Cerebellar cortex (tissue), 1 donor: ENCODE results near the gene ACAT2.
"Not testable (repeated sequence)": the region's sequence is repeated elsewhere in the genome, so short reads cannot be mapped to it uniquely, and the experiment has no call there.

ENCODE experiments used
- DNase-seq: peaks from one replicate; pipeline ENCODE4 v3.0.0-alpha.2; 2015; ENCODE audit warnings: low spot score

The ACAT2 gene

GRCh38 chr6:159761873-159762680, at the start of gene ACAT2:
ACAT2 (plus strand) TSS chr6:159762045; CDS start chr6:159762088, 43 bp downstream.
- peak; percentile 98 for DNase-seq

- not testable (repeated sequence) for DNase-seq
Measured at GRCh38 chr6:159712389-159712788, 49.5 kb upstream of the ACAT2 start.

GRCh38 chr6:159713984-159714383, 47.9 kb upstream of the ACAT2 start:
- DNase-seq = no peak

- no peak for DNase-seq
Measured at GRCh38 chr6:159714404-159714803, 47.4 kb upstream of the ACAT2 start.

- no peak for DNase-seq
Measured at GRCh38 chr6:159715166-159715565, 46.7 kb upstream of the ACAT2 start.

GRCh38 chr6:159715605-159716004, 46.2 kb upstream of the ACAT2 start:
- no peak for DNase-seq

GRCh38 chr6:159716247-159717096, 45.4 kb upstream of the ACAT2 start:
- DNase-seq = no peak

- no peak for DNase-seq
Measured at GRCh38 chr6:159718634-159719033, 43.2 kb upstream of the ACAT2 start.

- DNase-seq = no peak
Measured at GRCh38 chr6:159719287-159719686, 42.6 kb upstream of the ACAT2 start.

- peak; percentile 63 for DNase-seq
Measured at GRCh38 chr6:159720708-159721107, 41.1 kb upstream of the ACAT2 start.

GRCh38 chr6:159721981-159722380, 39.9 kb upstream of the ACAT2 start:
- not testable (repeated sequence) for DNase-seq

GRCh38 chr6:159722655-159723054, 39.2 kb upstream of the ACAT2 start:
- DNase-seq = no peak

GRCh38 chr6:159723259-159723658, 38.6 kb upstream of the ACAT2 start:
- no peak for DNase-seq

GRCh38 chr6:159724778-159725177, 37.1 kb upstream of the ACAT2 start:
- no peak for DNase-seq

GRCh38 chr6:159725208-159725607, 36.6 kb upstream of the ACAT2 start:
- not testable (repeated sequence) for DNase-seq

- no peak for DNase-seq
Measured at GRCh38 chr6:159726255-159726917, 35.5 kb upstream of the ACAT2 start.

- peak; percentile 95 for DNase-seq
Measured at GRCh38 chr6:159726918-159727716, 34.7 kb upstream of the ACAT2 start, which contains the start of gene WTAP. WTAP (plus strand) TSS chr6:159727506; CDS start chr6:159736266, 8,760 bp downstream.

GRCh38 chr6:159727717-159728445, 34.0 kb upstream of the ACAT2 start:
- DNase-seq = peak; percentile 29

- DNase-seq = no peak
Measured at GRCh38 chr6:159728531-159728964, 33.3 kb upstream of the ACAT2 start.

- DNase-seq = no peak
Measured at GRCh38 chr6:159729598-159730331, 32.1 kb upstream of the ACAT2 start.
